WERI-Rb-1 (cell line): ENCODE data around the gene DENND2C.

Source experiments
- DNase-seq: peaks from one replicate; pipeline ENCODE4 v3.0.0-alpha.2; 2020
- H3K27ac ChIP-seq: fragments of 250-450 bp; sonication (Bioruptor Pico); 2 replicates; pipeline ENCODE4 v1.5.1; 2020; ENCODE audit warnings: mild to moderate bottlenecking, moderate library complexity
- H3K27me3 ChIP-seq: fragments of 250-450 bp; sonication (Bioruptor Pico); 2 replicates; pipeline ENCODE4 v1.5.1; 2021; ENCODE audit warnings: mild to moderate bottlenecking, low read depth, moderate library complexity; ENCODE audit not compliant: insufficient read depth, severe bottlenecking
- H3K36me3 ChIP-seq: fragments of 250-450 bp; sonication (Bioruptor Pico); 2 replicates; pipeline ENCODE4 v1.5.1; 2020; ENCODE audit warnings: mild to moderate bottlenecking, moderate library complexity
- H3K4me3 ChIP-seq: 2 replicates; pipeline ENCODE4 v1.5.1; 2011; ENCODE audit warnings: low read depth, mild to moderate bottlenecking, control low read depth, low read length
- H3K9me3 ChIP-seq: fragments of 250-450 bp; sonication (Bioruptor Pico); 2 replicates; pipeline ENCODE4 v1.5.1; 2021; ENCODE audit warnings: mild to moderate bottlenecking, moderate library complexity; ENCODE audit not compliant: severe bottlenecking
- TF ChIP-seq, protein P1 (sequence below): IDR thresholded peaks from 2 replicates; pipeline ENCODE4 v1.5.1; 2011; ENCODE audit warnings: low read depth, mild to moderate bottlenecking, control low read depth, inconsistent platforms, low read length

Gene DENND2C

GRCh38 chr1:114691061-114691460 lies 21.2 kb upstream of the DENND2C start:
- no peak for DNase-seq
- Histone ChIP-seq H3K9me3 (no peaks in the 10 kb centered on the region), H3K36me3 (no peaks in the 10 kb centered on the region), H3K27ac (no peak overlapping the region), H3K27me3 (no peaks in the 10 kb centered on the region), H3K4me3 (no peak overlapping the region)
- TF ChIP-seq, protein P1, sequence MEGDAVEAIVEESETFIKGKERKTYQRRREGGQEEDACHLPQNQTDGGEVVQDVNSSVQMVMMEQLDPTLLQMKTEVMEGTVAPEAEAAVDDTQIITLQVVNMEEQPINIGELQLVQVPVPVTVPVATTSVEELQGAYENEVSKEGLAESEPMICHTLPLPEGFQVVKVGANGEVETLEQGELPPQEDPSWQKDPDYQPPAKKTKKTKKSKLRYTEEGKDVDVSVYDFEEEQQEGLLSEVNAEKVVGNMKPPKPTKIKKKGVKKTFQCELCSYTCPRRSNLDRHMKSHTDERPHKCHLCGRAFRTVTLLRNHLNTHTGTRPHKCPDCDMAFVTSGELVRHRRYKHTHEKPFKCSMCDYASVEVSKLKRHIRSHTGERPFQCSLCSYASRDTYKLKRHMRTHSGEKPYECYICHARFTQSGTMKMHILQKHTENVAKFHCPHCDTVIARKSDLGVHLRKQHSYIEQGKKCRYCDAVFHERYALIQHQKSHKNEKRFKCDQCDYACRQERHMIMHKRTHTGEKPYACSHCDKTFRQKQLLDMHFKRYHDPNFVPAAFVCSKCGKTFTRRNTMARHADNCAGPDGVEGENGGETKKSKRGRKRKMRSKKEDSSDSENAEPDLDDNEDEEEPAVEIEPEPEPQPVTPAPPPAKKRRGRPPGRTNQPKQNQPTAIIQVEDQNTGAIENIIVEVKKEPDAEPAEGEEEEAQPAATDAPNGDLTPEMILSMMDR: no peak

GRCh38 chr1:114690148-114690547 lies 20.3 kb upstream of the DENND2C start:
- Histone ChIP-seq H3K27ac (no peak overlapping the region), H3K36me3 (no peaks in the 10 kb centered on the region), H3K4me3 (no peak overlapping the region), H3K9me3 (no peaks in the 10 kb centered on the region), H3K27me3 (no peaks in the 10 kb centered on the region)
- TF ChIP-seq, protein P1: no peak
- no peak for DNase-seq

DNA sequence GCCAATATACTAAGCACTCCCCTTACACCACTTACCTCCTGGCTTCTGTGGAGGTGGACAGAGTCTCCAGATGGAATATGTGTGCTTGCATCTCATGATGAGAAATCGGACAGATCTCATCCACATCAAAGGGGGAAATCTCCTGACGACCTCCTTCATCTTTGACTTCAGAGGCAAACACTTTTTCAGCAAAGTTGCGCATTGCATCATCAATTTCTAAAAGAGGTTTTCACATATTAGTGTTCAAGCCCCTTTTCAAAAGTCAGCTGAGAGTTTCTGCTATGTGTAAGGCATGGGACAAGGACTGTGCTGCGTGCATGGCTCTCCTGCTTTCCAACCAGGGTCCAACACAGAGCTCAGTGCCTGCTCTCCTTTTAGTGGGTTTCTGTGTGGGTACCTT lies 18.7 kb upstream of the DENND2C start:
- no peak overlapping the region for H3K4me3 ChIP-seq

DNA sequence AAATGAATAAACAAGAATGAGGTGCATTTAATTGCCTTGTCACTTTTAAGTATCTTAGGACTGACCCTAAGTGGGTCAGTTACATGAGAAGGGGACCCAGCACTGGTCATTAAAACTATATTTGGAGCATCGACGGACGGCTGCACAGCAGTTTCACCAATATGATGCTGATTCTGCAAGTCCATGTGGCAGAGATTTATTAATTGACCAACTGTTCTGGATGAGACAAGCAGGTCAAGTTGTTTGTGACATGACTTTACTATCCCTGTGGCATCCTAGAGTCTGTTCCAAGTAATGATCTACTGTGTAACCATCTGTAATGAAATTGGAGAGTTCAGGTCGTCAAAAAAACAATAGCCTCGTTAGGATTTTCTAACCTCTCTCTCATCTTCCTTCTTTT lies 16.0 kb upstream of the DENND2C start:
- no peak overlapping the region for H3K4me3 ChIP-seq
- no peaks in the 10 kb centered on the region for H3K36me3 ChIP-seq
- no peaks in the 10 kb centered on the region for H3K27me3 ChIP-seq
- no peaks in the 10 kb centered on the region for H3K9me3 ChIP-seq
- no peak for DNase-seq
- H3K27ac ChIP-seq: no peak overlapping the region
- TF ChIP-seq, protein P1: no peak

More for the DNA sequence above, 18.7 kb upstream of the DENND2C start:
- H3K9me3 ChIP-seq: no peaks in the 10 kb centered on the region
- no peak for DNase-seq
- no peaks in the 10 kb centered on the region for H3K36me3 ChIP-seq
- H3K27ac ChIP-seq: no peak overlapping the region
- TF ChIP-seq, protein P1: no peak
- H3K27me3 ChIP-seq: no peaks in the 10 kb centered on the region

- Histone ChIP-seq H3K9me3 (no peaks in the 10 kb centered on the region), H3K4me3 (no peak overlapping the region), H3K27ac (no peak overlapping the region), H3K27me3 (no peaks in the 10 kb centered on the region), H3K36me3 (no peaks in the 10 kb centered on the region)
- no peak for DNase-seq
- TF ChIP-seq, protein P1: no peak
These were observed 7.8 kb upstream of the DENND2C start for GRCh38 chr1:114677691-114678090.

- no peak for DNase-seq
- no peaks in the 10 kb centered on the region for H3K9me3 ChIP-seq
- H3K27ac ChIP-seq: no peak overlapping the region
- H3K36me3 ChIP-seq: no peaks in the 10 kb centered on the region
- H3K27me3 ChIP-seq: no peaks in the 10 kb centered on the region
- TF ChIP-seq, protein P1: no peak
- no peak overlapping the region for H3K4me3 ChIP-seq
These were observed 6.3 kb upstream of the DENND2C start for GRCh38 chr1:114676115-114676514.
